Mammary epithelial cell (primary cell): ENCODE measurements around the gene RTN4RL1.

Experiments
- CTCF ChIP-seq, 2 donors: IDR thresholded peaks in 1 of 2; conservative IDR thresholded peaks in 1 of 2; 2 replicates each; pipeline ENCODE4 v1.5.1; 2011 to 2012; ENCODE audit warnings: inconsistent platforms in 2 of 2, low read length in 2 of 2, mild to moderate bottlenecking in 2 of 2, control low read depth in 1 of 2, low read depth in 1 of 2; ENCODE audit not compliant: insufficient read depth in 1 of 2; ENCODE audit errors: extremely low read depth in 1 of 2
- EZH2 ChIP-seq: IDR thresholded peaks from 2 replicates; pipeline ENCODE4 v1.6.1; 2012; ENCODE audit warnings: low read length, inconsistent platforms, borderline replicate concordance

GRCh38 chr17:1992541-1992940, 32.6 kb downstream of the RTN4RL1 start:
- TF ChIP-seq EZH2 (no peak), CTCF (conservative IDR thresholded peaks at IDR 0.05 in 1 of 2, IDR thresholded peaks at IDR 0.05 in 1 of 2; ENCODE audit: extremely low read depth in 1 of 2, insufficient read depth in 1 of 2, low read depth in 1 of 2, low read length in 2 of 2) (no peak)
